Putamen (tissue), 1 donor: ENCODE results near the gene CYP19A1.
"Not testable (repeated sequence)": the region's sequence is repeated elsewhere in the genome, so short reads cannot be mapped to it uniquely, and the experiment has no call there.

ENCODE experiments used
- DNase-seq: peaks from one replicate; pipeline ENCODE4 v3.0.0-alpha.2; 2016; ENCODE audit warnings: low spot score

The CYP19A1 gene

GRCh38 chr15:51298620-51299019 is 39.8 kb downstream of the CYP19A1 start:
- DNase-seq = no peak

GRCh38 chr15:51290720-51291119 is 47.7 kb downstream of the CYP19A1 start:
- no peak for DNase-seq

DNA sequence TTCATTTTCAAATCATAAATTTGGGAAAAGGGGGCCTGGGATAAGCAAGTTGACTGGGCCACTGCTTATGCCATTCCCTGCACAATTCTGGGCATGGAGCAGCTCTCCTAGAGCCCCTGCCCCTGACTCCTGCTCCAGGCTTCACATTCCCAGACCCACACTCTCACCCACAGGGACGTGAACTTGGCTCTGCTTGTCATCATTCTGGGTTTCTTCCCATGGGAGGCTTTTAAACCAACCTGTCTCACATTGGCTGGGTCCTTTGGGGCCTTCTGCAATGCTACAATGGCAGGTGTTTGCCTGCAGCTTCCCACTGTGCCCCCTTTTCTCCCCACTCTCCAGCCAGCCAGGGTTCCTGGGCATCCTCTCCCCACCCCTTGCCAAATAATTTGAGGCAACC is 49.1 kb downstream of the CYP19A1 start:
- no peak for DNase-seq

DNA sequence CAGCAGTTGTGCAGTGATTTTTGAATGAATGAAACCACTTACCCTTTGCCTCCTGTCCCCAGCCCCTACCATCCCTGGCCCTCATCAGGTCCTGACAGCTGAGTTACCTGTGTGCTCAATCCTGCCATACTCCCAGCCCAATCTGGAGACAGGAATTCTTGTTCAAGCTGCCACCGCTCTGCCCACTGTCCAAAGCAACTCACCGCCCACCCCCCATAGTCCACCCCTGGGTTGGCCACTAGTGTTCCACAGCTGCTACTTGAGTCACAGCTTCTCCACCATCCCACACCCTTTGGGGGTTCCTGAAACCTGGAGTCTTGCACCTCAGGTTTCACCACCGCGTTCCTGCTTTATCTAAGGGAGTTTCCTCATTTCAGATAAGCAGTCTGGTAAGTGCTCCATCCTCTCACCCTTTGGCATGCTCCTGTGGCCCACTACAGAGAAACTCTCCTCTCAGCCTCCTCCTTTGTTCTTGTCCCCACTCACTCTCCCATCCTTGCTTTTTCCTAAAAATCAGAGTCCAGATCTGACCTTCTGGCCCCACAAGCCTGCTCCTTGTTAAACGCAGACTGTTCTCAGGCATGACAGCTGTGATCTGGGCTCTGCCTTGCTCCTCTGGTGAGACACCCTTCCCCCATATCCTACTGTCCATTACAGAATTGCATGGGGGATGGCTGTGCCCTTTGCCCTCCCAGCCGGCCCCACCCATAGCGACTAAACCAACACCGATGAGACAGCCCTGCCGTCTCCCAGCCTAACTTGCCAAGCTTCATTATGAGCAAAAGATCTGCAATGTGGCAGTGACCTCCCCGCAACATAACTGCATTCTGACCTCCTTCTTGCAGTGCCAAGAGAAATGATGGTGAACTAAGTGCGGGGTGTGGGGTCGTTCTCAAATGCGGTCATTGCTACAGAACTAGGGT is 50.0 kb downstream of the CYP19A1 start:
- DNase-seq = no peak

DNA sequence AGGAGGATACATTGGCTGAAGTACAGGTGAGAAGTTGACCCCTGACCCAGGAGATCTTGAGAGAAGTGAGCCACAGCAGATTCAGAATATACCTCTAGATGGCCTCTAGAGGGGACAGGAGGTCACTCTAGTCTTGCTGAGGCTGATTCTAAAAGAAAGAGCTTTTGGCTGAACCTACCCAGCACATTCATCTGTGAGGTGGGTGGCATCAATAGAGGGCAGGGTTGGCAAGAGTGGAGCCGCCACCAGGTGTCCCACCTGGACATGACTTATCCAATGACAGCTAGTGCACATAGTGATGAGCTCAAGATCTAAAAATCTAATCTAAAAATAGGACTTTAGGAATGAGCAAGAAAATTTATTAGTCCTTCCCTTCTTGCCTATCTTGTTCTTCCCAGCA is 51.6 kb downstream of the CYP19A1 start:
- DNase-seq = no peak

DNA sequence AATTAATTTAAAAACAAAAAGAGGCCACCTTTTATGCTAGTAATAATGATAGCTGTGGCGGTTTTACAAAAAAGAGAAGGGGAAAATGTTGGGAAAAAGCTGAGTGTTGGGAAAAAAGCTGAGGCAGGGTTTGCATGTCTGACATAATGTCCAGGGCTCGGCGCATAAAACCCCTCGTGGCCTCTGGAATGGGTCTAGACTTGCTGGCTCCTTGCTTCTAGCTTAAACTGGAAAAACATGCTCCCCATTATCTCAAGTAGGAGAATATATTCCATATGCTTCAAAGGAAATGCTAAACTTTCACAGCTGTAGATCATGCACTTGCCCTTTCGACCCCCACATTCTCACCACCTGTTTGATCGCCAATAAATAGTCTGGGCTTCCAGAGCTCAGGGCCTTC is 53.0 kb downstream of the CYP19A1 start:
- DNase-seq = no peak

- no peak for DNase-seq
Measured at GRCh38 chr15:51284871-51285270, 53.5 kb downstream of the CYP19A1 start.

GRCh38 chr15:51283026-51283425 is 55.4 kb downstream of the CYP19A1 start:
- DNase-seq = no peak

GRCh38 chr15:51282241-51282640 is 56.2 kb downstream of the CYP19A1 start:
- DNase-seq = not testable (repeated sequence)

- peak; percentile 70 for DNase-seq
Measured at GRCh38 chr15:51281368-51281967, 56.9 kb downstream of the CYP19A1 start.

DNA sequence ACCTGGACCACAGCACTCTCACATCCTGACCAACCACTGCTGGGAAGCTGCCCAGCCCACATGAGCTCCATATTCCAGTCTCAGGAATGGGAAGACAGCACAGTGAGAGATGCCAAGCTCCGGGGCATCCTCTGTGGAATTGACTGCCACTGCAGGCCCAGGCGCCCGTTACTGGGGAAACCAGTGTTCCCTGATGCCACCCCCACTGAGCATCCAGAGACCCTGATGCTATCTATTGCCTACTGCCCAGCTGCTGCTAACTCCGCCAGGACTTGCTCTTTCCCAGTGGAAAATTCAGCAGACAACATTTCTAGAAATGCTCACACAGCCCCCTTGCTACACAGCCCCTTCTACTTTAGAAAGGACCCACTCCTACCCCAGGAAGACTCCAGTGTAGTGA is 57.6 kb downstream of the CYP19A1 start:
- DNase-seq = no peak

DNA sequence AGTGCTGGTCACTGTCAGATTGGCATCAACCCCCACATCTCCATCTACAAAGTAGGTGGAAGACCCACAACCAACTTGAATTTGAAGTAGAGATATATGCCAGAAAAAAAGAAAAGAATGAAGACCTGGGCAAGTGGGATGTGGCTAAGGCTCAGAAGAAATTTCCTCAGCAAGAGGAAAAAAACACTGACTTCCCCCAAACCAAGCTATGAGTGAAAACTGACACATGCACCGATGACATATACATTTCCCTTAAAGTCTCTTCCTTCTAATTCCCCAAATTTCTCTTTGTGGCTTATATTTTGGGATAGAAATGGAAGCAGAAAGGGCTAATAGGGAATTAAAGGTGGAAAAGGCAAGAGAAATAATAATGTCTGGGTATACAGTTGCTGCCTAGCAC is 59.0 kb downstream of the CYP19A1 start:
- DNase-seq = no peak

DNA sequence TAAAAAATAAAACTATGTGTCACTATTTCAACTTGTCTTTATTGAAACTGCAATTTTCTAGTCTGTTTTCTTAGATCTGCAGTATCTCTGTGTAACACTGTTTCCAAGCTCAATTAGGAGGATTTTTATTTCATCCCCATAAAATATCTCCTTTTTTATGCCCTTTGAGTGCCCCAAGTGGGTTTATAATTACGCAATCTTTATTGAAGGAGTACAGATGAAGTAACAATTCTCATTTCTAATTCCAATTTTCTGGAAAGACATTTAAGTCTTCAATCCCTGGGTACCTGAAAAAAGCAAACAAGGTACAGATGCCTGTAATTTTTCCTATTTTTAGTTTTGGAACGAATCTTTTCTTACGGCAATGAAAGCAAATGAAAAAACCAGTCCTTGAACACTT is 61.3 kb downstream of the CYP19A1 start:
- DNase-seq = no peak

DNA sequence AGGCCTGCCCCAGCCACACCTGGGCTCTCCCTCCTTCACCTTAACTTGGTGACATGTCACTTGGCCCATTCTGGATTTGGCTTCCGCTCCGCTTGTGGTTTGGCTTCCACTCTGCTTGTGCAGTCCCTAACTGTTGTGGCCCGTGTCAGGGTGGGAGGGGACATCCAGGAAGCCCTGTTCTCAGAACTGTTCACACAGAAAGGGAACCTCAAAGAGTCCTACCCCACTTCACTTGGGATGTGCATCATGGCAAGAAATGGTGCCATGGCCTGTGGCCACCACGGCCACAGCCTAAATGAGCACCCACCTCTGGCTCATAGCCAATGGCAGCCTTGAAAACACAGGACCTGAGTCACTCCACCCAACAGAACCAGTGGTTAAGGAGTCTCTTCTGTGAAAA is 63.4 kb downstream of the CYP19A1 start:
- DNase-seq = no peak

GRCh38 chr15:51270706-51271105 is 67.7 kb downstream of the CYP19A1 start:
- peak; percentile 52 for DNase-seq

DNA sequence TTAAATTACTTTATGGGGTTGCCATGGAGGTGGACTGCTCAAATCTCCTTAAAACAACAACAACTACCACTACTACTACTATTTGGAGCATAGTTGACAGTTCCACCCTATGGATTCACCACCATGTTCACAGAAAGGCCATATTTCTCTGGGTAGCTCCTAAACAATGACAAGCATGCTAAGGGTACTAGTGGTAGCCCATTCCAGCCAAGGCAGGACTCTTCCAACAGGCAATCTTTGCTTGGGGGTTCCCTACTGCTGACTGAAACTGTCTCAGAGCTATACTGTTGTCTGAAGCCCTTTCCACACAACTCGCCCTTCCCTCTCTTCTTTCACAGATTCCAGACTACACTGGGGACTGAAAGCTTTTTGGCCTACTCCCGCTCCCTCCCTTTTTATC is 68.9 kb downstream of the CYP19A1 start:
- no peak for DNase-seq

- DNase-seq = no peak
Measured at GRCh38 chr15:51267703-51268083, 70.7 kb downstream of the CYP19A1 start.

DNA sequence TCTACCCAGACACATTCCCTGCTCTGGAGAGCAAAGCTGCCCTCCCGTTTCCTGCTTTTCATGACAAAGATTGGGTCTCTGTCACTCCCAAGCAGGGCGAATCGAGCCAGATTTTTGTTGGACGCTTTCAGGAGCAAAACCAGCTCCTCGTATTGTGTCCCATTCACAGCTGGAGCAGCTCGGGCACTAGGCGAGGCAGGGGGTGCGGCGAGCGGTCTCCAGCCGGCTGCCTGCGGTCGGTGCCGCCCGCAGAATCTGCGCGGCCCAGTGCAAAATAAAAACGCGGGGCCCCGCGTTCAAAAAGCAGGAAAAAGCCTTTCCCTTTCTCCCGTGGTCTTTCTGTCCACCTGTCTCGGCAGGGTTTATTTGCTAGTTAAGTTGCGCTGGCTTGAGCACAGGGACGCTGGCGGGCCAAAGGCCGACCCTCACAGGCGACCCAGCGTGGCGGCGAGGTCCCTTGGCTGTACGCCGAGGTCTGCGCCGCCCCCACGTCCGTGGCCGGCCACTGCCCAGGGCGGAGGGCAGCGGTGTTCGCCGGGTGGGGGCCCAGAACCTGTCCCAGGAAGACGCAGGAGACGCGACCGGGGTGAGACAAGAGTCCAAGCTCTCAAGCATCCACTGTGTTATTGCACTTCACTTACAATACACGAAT is 71.2 kb downstream of the CYP19A1 start:
- no peak for DNase-seq

- DNase-seq = no peak
Measured at GRCh38 chr15:51266656-51267050, 71.7 kb downstream of the CYP19A1 start.

- DNase-seq = no peak
Measured at GRCh38 chr15:51265037-51265555, 73.3 kb downstream of the CYP19A1 start.

GRCh38 chr15:51263726-51264125 is 74.7 kb downstream of the CYP19A1 start:
- DNase-seq = no peak

- no peak for DNase-seq
Measured at GRCh38 chr15:51263116-51263515, 75.3 kb downstream of the CYP19A1 start.

GRCh38 chr15:51262463-51262862 is 75.9 kb downstream of the CYP19A1 start:
- DNase-seq = no peak
